ENCODE measurements around the gene PI16. TPM values are rescaled to one million over a fixed set of nuclear protein-coding genes. Genes with fewer than 3 reads are reported as not detected.
"Not testable (repeated sequence)": the region's sequence is repeated elsewhere in the genome, so short reads cannot be mapped to it uniquely, and the experiment has no call there.

The PI16 gene
- total RNA-seq, 1 donor from 2014 or later: 20.5 TPM

DNA sequence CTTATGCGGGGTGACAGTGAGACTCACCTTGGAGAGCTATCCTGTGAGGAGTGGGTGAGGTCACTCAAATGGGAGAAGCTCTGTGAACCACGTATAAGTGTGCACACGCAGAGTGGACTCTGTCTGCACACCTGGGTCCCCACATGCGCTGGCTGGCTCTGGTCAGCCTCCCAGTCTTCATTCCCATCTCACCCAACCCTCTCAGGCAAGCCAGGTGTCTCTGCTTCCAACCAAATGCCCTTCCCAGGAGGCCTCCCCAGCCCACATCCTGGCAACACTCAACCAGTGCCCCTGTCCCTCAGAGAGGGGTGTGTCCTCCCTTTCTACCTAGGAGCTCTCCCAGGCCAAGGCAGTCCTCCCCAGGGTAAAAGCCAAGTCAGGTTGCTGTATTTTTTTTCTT is 8.0 kb upstream of the PI16 start:
- no peak for TF ChIP-seq CTCF (IDR thresholded peaks at IDR 0.05; ENCODE audit: unreplicated experiment)
- H3K36me3 Mint-ChIP-seq (ENCODE audit: low read depth, unreplicated experiment): no peaks in the 10 kb centered on the region
- DNase-seq (ENCODE audit: low spot score): no peak
- H3K9me3 Mint-ChIP-seq (ENCODE audit: unreplicated experiment): no peaks in the 10 kb centered on the region
- no peaks in the 10 kb centered on the region for H3K27me3 Mint-ChIP-seq (ENCODE audit: unreplicated experiment)
- no peak overlapping the region for H3K27ac Mint-ChIP-seq (ENCODE audit: unreplicated experiment)
- peaks cover 19% of the 10 kb centered on the region for H3K4me1 Mint-ChIP-seq (ENCODE audit: unreplicated experiment)
- no peak overlapping the region for H3K4me3 Mint-ChIP-seq (ENCODE audit: unreplicated experiment)

- Mint-ChIP-seq H3K9me3 (ENCODE audit: unreplicated experiment) (no peaks in the 10 kb centered on the region), H3K4me3 (ENCODE audit: unreplicated experiment) (no peak overlapping the region), H3K27me3 (ENCODE audit: unreplicated experiment) (no peaks in the 10 kb centered on the region), H3K4me1 (ENCODE audit: unreplicated experiment) (peaks cover 19% of the 10 kb centered on the region), H3K36me3 (ENCODE audit: low read depth, unreplicated experiment) (no peaks in the 10 kb centered on the region), H3K27ac (ENCODE audit: unreplicated experiment) (no peak overlapping the region)
- DNase-seq (ENCODE audit: low spot score): no peak
- no peak for TF ChIP-seq CTCF (IDR thresholded peaks at IDR 0.05; ENCODE audit: unreplicated experiment)
Observed at GRCh38 chr6:36947570-36948351, 6.8 kb upstream of the PI16 start.

DNA sequence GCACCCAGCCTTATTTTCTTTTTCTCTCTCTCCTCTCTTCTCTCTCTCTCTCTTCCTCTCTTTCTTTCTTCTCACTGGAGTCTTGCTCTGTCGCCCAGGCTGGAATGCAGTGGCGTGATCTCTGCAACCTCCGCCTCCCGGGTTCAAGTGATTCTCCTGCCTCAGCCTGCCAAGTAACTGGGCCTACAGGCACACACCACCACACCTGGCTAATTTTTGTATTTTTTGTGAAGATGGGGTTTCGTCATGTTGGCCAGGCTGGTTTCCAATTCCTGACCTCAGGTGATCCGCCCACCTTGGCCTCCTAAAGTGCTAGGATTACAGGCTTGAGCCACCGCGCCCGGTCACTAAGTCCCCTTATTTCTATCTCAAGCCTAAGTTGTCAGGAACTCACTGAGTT is 5.5 kb upstream of the PI16 start:
- H3K27ac Mint-ChIP-seq (ENCODE audit: unreplicated experiment); H3K4me3 Mint-ChIP-seq (ENCODE audit: unreplicated experiment); DNase-seq (ENCODE audit: low spot score); H3K27me3 Mint-ChIP-seq (ENCODE audit: unreplicated experiment); H3K9me3 Mint-ChIP-seq (ENCODE audit: unreplicated experiment); H3K36me3 Mint-ChIP-seq (ENCODE audit: low read depth, unreplicated experiment): not testable (repeated sequence)
- H3K4me1 Mint-ChIP-seq (ENCODE audit: unreplicated experiment): peaks cover 23% of the 10 kb centered on the region

- Mint-ChIP-seq H3K9me3 (ENCODE audit: unreplicated experiment) (no peaks in the 10 kb centered on the region), H3K27ac (ENCODE audit: unreplicated experiment) (no peak overlapping the region), H3K4me3 (ENCODE audit: unreplicated experiment) (no peak overlapping the region), H3K4me1 (ENCODE audit: unreplicated experiment) (peaks cover 29% of the 10 kb centered on the region), H3K36me3 (ENCODE audit: low read depth, unreplicated experiment) (no peaks in the 10 kb centered on the region), H3K27me3 (ENCODE audit: unreplicated experiment) (no peaks in the 10 kb centered on the region)
- TF ChIP-seq CTCF (IDR thresholded peaks at IDR 0.05; ENCODE audit: unreplicated experiment): no peak
- DNase-seq (ENCODE audit: low spot score): no peak
Observed at GRCh38 chr6:36949636-36950035, 4.9 kb upstream of the PI16 start.

- TF ChIP-seq CTCF (IDR thresholded peaks at IDR 0.05; ENCODE audit: unreplicated experiment): no peak
- peaks cover 7% of the 10 kb centered on the region for H3K27me3 Mint-ChIP-seq (ENCODE audit: unreplicated experiment)
- no peak overlapping the region for H3K27ac Mint-ChIP-seq (ENCODE audit: unreplicated experiment)
- peaks cover 42% of the 10 kb centered on the region for H3K4me1 Mint-ChIP-seq (ENCODE audit: unreplicated experiment)
- no peak for DNase-seq (ENCODE audit: low spot score)
- no peak overlapping the region for H3K4me3 Mint-ChIP-seq (ENCODE audit: unreplicated experiment)
- H3K36me3 Mint-ChIP-seq (ENCODE audit: low read depth, unreplicated experiment): no peaks in the 10 kb centered on the region
- no peaks in the 10 kb centered on the region for H3K9me3 Mint-ChIP-seq (ENCODE audit: unreplicated experiment)
Observed at GRCh38 chr6:36953931-36954261, 642 bp upstream of the PI16 start.

All from endothelial cell (in vitro differentiated cells).